ENCODE measurements around the gene LRRC74B. TPM values are rescaled to one million over a fixed set of nuclear protein-coding genes. Genes with fewer than 3 reads are reported as not detected.

LRRC74B gene, protein sequence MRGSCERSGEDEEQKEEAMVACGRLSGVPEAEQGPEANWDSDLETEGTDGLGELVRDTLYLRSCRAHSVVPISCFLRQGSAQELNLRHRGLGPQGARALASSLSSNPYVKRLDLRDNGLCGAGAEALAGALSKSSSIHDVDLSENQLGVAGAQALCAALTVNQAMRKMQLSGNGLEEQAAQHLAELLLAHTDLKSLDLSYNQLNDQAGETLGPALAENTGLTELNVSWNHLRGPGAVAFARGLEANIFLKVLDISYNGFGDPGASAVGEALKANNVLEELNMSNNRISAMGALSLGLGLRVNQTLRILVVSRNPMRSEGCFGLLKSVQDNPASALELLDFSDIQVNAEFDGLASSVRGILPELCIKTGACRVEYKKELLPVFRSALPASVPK
- total RNA-seq, result not detected

DNA sequence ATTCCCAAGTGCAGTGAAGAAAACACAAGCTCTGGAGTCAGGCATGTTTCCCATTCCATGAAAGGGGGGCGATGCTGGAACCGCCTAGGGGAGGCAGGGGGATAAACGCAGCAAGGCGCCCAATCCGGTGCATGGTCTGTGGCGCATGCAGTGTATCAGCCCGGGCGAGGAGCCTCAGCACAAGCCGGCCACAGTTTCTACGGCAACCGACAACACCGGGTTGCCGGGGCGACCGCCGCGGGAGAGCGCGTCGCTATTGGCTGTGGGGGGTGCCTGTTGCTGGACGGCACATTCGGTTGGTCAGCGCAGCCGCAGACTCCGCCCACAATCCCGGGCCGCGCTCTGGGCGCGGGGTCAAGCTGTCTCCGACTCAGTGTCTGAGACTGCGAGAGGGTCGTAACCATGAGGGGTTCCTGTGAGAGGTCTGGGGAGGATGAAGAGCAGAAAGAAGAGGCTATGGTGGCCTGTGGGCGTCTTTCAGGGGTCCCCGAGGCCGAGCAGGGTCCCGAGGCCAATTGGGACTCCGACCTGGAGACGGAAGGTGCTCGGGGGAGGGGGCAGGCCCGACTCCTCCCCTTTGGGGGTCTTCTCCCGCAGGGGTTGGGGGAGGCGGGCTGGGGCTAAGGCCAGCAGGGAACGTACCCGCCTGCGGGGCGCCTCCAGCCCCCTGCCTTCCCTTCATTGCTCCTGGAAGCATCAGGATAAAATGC lies at the start of gene LRRC74B:
TSS of gene LRRC74B (plus strand) at position 362 of the 710 bp plus-strand sequence. CDS start at position 403, 41 bp downstream.
- H3K36me3 ChIP-seq, result no peaks in the 10 kb centered on the region
- no peak within 1 kb of the TSS for H3K27ac ChIP-seq
- no peak for TF ChIP-seq POLR2A (IDR thresholded peaks at IDR 0.05)
- TF ChIP-seq, protein P1, sequence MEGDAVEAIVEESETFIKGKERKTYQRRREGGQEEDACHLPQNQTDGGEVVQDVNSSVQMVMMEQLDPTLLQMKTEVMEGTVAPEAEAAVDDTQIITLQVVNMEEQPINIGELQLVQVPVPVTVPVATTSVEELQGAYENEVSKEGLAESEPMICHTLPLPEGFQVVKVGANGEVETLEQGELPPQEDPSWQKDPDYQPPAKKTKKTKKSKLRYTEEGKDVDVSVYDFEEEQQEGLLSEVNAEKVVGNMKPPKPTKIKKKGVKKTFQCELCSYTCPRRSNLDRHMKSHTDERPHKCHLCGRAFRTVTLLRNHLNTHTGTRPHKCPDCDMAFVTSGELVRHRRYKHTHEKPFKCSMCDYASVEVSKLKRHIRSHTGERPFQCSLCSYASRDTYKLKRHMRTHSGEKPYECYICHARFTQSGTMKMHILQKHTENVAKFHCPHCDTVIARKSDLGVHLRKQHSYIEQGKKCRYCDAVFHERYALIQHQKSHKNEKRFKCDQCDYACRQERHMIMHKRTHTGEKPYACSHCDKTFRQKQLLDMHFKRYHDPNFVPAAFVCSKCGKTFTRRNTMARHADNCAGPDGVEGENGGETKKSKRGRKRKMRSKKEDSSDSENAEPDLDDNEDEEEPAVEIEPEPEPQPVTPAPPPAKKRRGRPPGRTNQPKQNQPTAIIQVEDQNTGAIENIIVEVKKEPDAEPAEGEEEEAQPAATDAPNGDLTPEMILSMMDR (IDR thresholded peaks at IDR 0.05), result no peak
- no peaks in the 10 kb centered on the region for H3K9me3 ChIP-seq
- peak; percentile 73 to 92 (median 86) for DNase-seq
- peak within 1 kb of the TSS; percentile 19 to 38 (median 36) for H3K4me3 ChIP-seq
- no peaks in the 10 kb centered on the region for H3K27me3 ChIP-seq
- peaks cover 0 to 26% (median 10%) of the 10 kb centered on the region in 4 donors for H3K4me1 ChIP-seq

DNA sequence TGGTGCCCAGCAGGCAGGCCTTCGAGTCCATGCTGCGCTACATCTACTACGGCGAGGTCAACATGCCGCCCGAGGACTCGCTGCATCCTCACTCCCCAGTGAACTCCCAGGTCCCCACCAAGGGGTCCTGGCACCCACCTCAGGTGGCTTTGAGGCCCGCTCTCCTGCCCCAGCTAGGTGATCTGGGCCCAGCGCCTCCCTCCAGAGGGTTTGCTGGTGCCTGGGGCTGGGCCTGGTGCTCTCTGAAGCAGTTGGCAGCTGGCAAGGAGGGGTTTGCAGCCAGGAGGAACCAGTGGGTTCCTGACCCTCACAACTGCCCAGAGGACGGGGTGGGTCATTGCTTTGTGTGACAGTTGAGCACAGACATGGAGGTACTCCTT lies 49.7 kb upstream of the LRRC74B start:
- Histone ChIP-seq H3K27me3 (no peaks in the 10 kb centered on the region), H3K27ac (no peak overlapping the region), H3K36me3 (peaks cover 0 to 73% (median 0%) of the 10 kb centered on the region in 3 donors), H3K4me3 (no peak overlapping the region), H3K9me3 (no peaks in the 10 kb centered on the region), H3K4me1 (peaks cover 0 to 15% (median 10%) of the 10 kb centered on the region in 4 donors)
- TF ChIP-seq, protein P1 (IDR thresholded peaks at IDR 0.05), result no peak
- no peak for TF ChIP-seq POLR2A (IDR thresholded peaks at IDR 0.05)
- no peak for DNase-seq

DNA sequence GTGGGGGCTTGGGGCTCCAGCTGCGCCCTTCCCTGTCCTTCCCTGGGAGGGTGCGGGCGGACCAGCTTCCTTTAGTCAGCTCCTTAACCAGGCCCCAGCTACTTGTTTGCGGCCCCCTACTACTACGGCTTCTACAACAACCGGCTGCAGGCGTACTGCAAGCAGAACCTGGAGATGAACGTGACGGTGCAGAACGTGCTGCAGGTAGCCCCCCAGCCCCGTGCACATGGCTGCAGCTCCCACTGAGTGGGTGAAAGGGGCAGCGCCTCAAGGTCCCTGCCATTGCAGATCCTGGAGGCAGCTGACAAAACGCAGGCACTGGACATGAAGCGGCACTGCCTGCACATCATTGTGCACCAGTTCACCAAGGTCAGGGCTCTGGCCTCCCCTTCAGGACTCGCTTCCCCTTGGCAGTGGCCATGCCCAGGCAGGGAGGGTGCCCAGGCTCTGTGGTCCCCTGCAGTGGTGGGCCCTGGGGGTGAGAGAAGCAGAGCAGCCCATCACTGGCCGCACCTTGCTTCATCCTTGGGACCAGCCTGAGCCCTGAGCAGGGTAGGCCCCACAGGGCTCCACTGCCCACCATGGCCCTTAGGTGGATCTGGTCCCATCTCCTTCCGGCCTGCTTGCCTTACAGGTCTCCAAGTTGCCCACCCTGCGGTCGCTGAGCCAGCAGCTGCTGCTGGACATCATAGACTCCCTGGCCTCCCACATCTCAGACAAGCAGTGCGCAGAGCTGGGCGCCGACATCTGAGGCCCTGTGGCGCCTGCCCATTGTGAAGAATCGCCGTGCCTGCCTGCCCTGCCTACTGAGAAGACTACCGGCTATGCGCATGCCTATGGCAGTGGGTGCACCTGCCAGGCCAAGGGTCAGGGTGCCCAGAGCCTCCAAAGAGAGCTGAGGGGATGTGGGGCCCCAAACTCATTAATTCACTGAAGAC lies 48.9 kb upstream of the LRRC74B start:
- Histone ChIP-seq H3K4me1 (peaks cover 0 to 18% (median 13%) of the 10 kb centered on the region in 4 donors), H3K4me3 (no peak overlapping the region), H3K27ac (no peak overlapping the region), H3K27me3 (no peaks in the 10 kb centered on the region), H3K36me3 (peaks cover 0 to 65% (median 0%) of the 10 kb centered on the region in 3 donors), H3K9me3 (no peaks in the 10 kb centered on the region)
- no peak for DNase-seq
- no peak for TF ChIP-seq POLR2A (IDR thresholded peaks at IDR 0.05)
- TF ChIP-seq, protein P1 (IDR thresholded peaks at IDR 0.05), result no peak

- Histone ChIP-seq H3K4me1 (peaks cover 0 to 18% (median 14%) of the 10 kb centered on the region in 4 donors), H3K4me3 (no peak overlapping the region), H3K27me3 (no peaks in the 10 kb centered on the region), H3K36me3 (peaks cover 0 to 57% (median 0%) of the 10 kb centered on the region in 3 donors), H3K27ac (no peak overlapping the region), H3K9me3 (no peaks in the 10 kb centered on the region)
- DNase-seq, result no peak
- TF ChIP-seq POLR2A (IDR thresholded peaks at IDR 0.05), result no peak
- TF ChIP-seq, protein P1 (IDR thresholded peaks at IDR 0.05), result no peak
Measured at GRCh38 chr22:20997536-20998257, 48.0 kb upstream of the LRRC74B start.
